DND-41 (cell line): ENCODE data around the gene PDCD4.
"Not testable (repeated sequence)": the region's sequence is repeated elsewhere in the genome, so short reads cannot be mapped to it uniquely, and the experiment has no call there.

Source experiments
- ATAC-seq: fragments of 200-7000 bp; cut with Tn5 transposase; 3 replicates; pipeline ENCODE4 v1.9.1; 2021; ENCODE audit warnings: low read depth; ENCODE audit not compliant: insufficient read depth
- DNase-seq: peaks from one replicate; pipeline ENCODE4 v3.0.0-alpha.2; 2020
- H2AFZ ChIP-seq: 2 replicates; pipeline ENCODE4 v1.6.0; 2012; ENCODE audit warnings: low read depth, low read length
- H3K27ac ChIP-seq: 2 replicates; pipeline ENCODE4 v1.5.1; 2012; ENCODE audit warnings: low read length, inconsistent platforms
- H3K27me3 ChIP-seq: fragments of 200-600 bp; sonication (generic); 2 replicates; pipeline ENCODE4 v1.6.0; 2012; ENCODE audit warnings: low read length, mild to moderate bottlenecking, inconsistent platforms; ENCODE audit not compliant: insufficient read depth, poor library complexity
- H3K36me3 ChIP-seq: 2 replicates; pipeline ENCODE4 v1.5.1; 2012; ENCODE audit warnings: low read length, inconsistent platforms; ENCODE audit not compliant: insufficient read depth
- H3K4me1 ChIP-seq: 2 replicates; pipeline ENCODE4 v1.5.1; 2012; ENCODE audit warnings: mild to moderate bottlenecking, low read length; ENCODE audit not compliant: insufficient read depth
- H3K4me2 ChIP-seq: 2 replicates; pipeline ENCODE4 v1.6.0; 2012; ENCODE audit warnings: mild to moderate bottlenecking, moderate library complexity, low read length, inconsistent platforms; ENCODE audit not compliant: insufficient read depth
- H3K4me3 ChIP-seq, 2 experiments: fragments of 200-600 bp in 1 of 2; shearing (Covaris generic) in 1 of 2; 2 replicates each; pipeline ENCODE4 v1.5.1; 2012 to 2016; ENCODE audit warnings: inconsistent platforms in 2 of 2, low read length in 2 of 2, mild to moderate bottlenecking in 2 of 2, low read depth in 1 of 2, moderate library complexity in 1 of 2
- H3K79me2 ChIP-seq: 2 replicates; pipeline ENCODE4 v1.6.0; 2012; ENCODE audit warnings: low read length, inconsistent platforms; ENCODE audit not compliant: insufficient read depth
- H3K9ac ChIP-seq: 2 replicates; pipeline ENCODE4 v1.6.0; 2012; ENCODE audit warnings: low read depth, mild to moderate bottlenecking, inconsistent platforms, low read length, moderate library complexity
- H3K9me3 ChIP-seq: 2 replicates; pipeline ENCODE4 v1.5.1; 2012; ENCODE audit warnings: low read length, moderate library complexity, mild to moderate bottlenecking, inconsistent platforms; ENCODE audit not compliant: insufficient read depth, severe bottlenecking
- H4K20me1 ChIP-seq: 2 replicates; pipeline ENCODE4 v1.6.0; 2012; ENCODE audit warnings: low read length; ENCODE audit not compliant: insufficient read depth
- CTCF ChIP-seq: IDR thresholded peaks from 2 replicates; pipeline ENCODE4 v1.5.1; 2012; ENCODE audit warnings: borderline replicate concordance, low read length, moderate library complexity, mild to moderate bottlenecking; ENCODE audit not compliant: poor library complexity, severe bottlenecking; ENCODE audit errors: extremely low read depth
- EZH2 ChIP-seq: IDR thresholded peaks from 3 replicates; pipeline ENCODE4 v1.6.1; 2012; ENCODE audit warnings: borderline replicate concordance, low read depth, mild to moderate bottlenecking, moderate library complexity, low read length, inconsistent platforms; ENCODE audit not compliant: severe bottlenecking

Gene PDCD4

GRCh38 chr10:110865809-110866482, 5.8 kb upstream of the PDCD4 start:
- Histone ChIP-seq H4K20me1 (no peaks in the 10 kb centered on the region), H3K4me3 (no peak overlapping the region), H3K27ac (no peak overlapping the region), H3K4me1 (peaks cover 20% of the 10 kb centered on the region), H3K79me2 (no peaks in the 10 kb centered on the region), H3K27me3 (no peaks in the 10 kb centered on the region), H3K9me3 (no peaks in the 10 kb centered on the region), H3K36me3 (no peaks in the 10 kb centered on the region), H2AFZ (no peak overlapping the region), H3K4me2 (no peak overlapping the region), H3K9ac (no peak overlapping the region)
- TF ChIP-seq EZH2 (no peak), CTCF (no peak)
- DNase-seq (no peak), ATAC-seq (no peak)

- not testable (repeated sequence) for H3K4me2 ChIP-seq, H3K79me2 ChIP-seq, H4K20me1 ChIP-seq, ATAC-seq, H3K9me3 ChIP-seq, H3K27me3 ChIP-seq, H3K36me3 ChIP-seq, DNase-seq, H3K4me3 ChIP-seq, H3K9ac ChIP-seq, H2AFZ ChIP-seq, H3K27ac ChIP-seq
- H3K4me1 ChIP-seq, result peaks cover 25% of the 10 kb centered on the region
Observed at GRCh38 chr10:110867011-110867806, 4.5 kb upstream of the PDCD4 start.

- no peak overlapping the region for H3K4me3 ChIP-seq
- H3K79me2 ChIP-seq, result peaks cover 3% of the 10 kb centered on the region
- TF ChIP-seq CTCF (no peak), EZH2 (no peak)
- H2AFZ ChIP-seq, result no peak overlapping the region
- no peaks in the 10 kb centered on the region for H4K20me1 ChIP-seq
- H3K36me3 ChIP-seq, result no peaks in the 10 kb centered on the region
- H3K4me1 ChIP-seq, result peaks cover 25% of the 10 kb centered on the region
- H3K4me2 ChIP-seq, result no peak overlapping the region
- H3K27me3 ChIP-seq, result no peaks in the 10 kb centered on the region
- H3K9ac ChIP-seq, result no peak overlapping the region
- DNase-seq, result no peak
- no peaks in the 10 kb centered on the region for H3K9me3 ChIP-seq
- ATAC-seq, result no peak
- H3K27ac ChIP-seq, result no peak overlapping the region
Observed at GRCh38 chr10:110867807-110868465, 3.8 kb upstream of the PDCD4 start.

GRCh38 chr10:110868981-110869380, 2.7 kb upstream of the PDCD4 start:
- H3K36me3 ChIP-seq, result no peaks in the 10 kb centered on the region
- H3K27me3 ChIP-seq, result no peaks in the 10 kb centered on the region
- no peak overlapping the region for H3K4me3 ChIP-seq
- no peaks in the 10 kb centered on the region for H3K9me3 ChIP-seq
- TF ChIP-seq EZH2, result no peak
- TF ChIP-seq CTCF, result no peak
- H3K4me1 ChIP-seq, result peaks cover 30% of the 10 kb centered on the region
- H3K9ac ChIP-seq, result no peak overlapping the region
- no peaks in the 10 kb centered on the region for H4K20me1 ChIP-seq
- H2AFZ ChIP-seq, result no peak overlapping the region
- H3K4me2 ChIP-seq, result no peak overlapping the region
- H3K79me2 ChIP-seq, result peaks cover 14% of the 10 kb centered on the region
- no peak for ATAC-seq
- DNase-seq, result peak; percentile 23
- H3K27ac ChIP-seq, result no peak overlapping the region
